Heart left ventricle (tissue), 16 donors: ENCODE measurements around the gene CTNND1. TPM values are rescaled to one million over a fixed set of nuclear protein-coding genes. Genes with fewer than 3 reads are reported as not detected.

Experiments
- ATAC-seq, 4 donors: fragments of 200-7000 bp; cut with Tn5 transposase; one replicate each; pipeline ENCODE4 v1.9.1; 2020 to 2022; ENCODE audit warnings: moderate library complexity in 4 of 4, mild to moderate bottlenecking in 3 of 4, moderate number of reproducible peaks in 1 of 4
- DNase-seq, 5 donors: peaks; one replicate each; pipeline ENCODE4 v3.0.0-alpha.2; 2020
- H3K27ac ChIP-seq, 12 donors: fragments of 200-600 bp; sonication (generic) in 4 of 12; one replicate each; pipeline versions ENCODE4 v1.5.0 to v1.8.0; 2016 to 2022; ENCODE audit warnings: mild to moderate bottlenecking in 2 of 12
- H3K27me3 ChIP-seq, 9 donors: fragments of 200-600 bp; sonication (generic) in 2 of 9; one replicate each; pipeline versions ENCODE4 v1.5.1 to v1.8.0; 2016 to 2022; ENCODE audit warnings: mild to moderate bottlenecking in 3 of 9
- H3K36me3 ChIP-seq, 9 donors: fragments of 200-600 bp; sonication (generic) in 2 of 9; one replicate each; pipeline versions ENCODE4 v1.5.0 to v1.8.0; 2018 to 2022; ENCODE audit warnings: mild to moderate bottlenecking in 2 of 9
- H3K4me1 ChIP-seq, 12 donors: fragments of 200-600 bp; sonication (generic) in 4 of 12; one replicate each; pipeline versions ENCODE4 v1.5.0 to v1.8.0; 2016 to 2022; ENCODE audit warnings: mild to moderate bottlenecking in 3 of 12
- H3K4me3 ChIP-seq, 12 donors: fragments of 200-600 bp; sonication (generic) in 4 of 12; one replicate each; pipeline versions ENCODE4 v1.5.0 to v1.8.0; 2017 to 2022; ENCODE audit warnings: mild to moderate bottlenecking in 9 of 12, moderate library complexity in 4 of 12
- H3K9me3 ChIP-seq, 12 donors: fragments of 200-600 bp; sonication (generic) in 4 of 12; one replicate each; pipeline versions ENCODE4 v1.5.0 to v1.8.0; 2016 to 2022; ENCODE audit warnings: mild to moderate bottlenecking in 1 of 12
- POLR2A ChIP-seq, 2 donors: fragments of 450-650 bp; IDR thresholded peaks; one replicate each; pipeline ENCODE4 v1.6.1; 2017; ENCODE audit warnings: antibody characterized with exemption in 2 of 2, mild to moderate bottlenecking in 2 of 2, moderate library complexity in 2 of 2
- WGBS, 4 donors: extraction: QIAGEN DNeasy Blood & Tissue Kit in 2 of 4; methylation state at CpG; one replicate each; pipeline versions ENCODE4 v1.1.5 to v1.1.7; 2013 to 2018; 5-methylcytosine and 5-hydroxymethylcytosine counted together
- intact Hi-C, 10 donors: fragments of 100-400 bp; cut with DNase I; formaldehyde crosslinking; loops; one replicate each; pipeline versions ENCODE4 v1.11.1 to v1.14.2; 2022
- polyA plus RNA-seq, 2 donors: library from polyadenylated mRNA; stranded (reverse); fragments of 200-250 nt; gene quantifications; one replicate each; pipeline ENCODE4 v1.2.3, GENCODE V29; 2013
- total RNA-seq, 9 donors: library from RNA; depleted of rRNA in 2 of 9; stranded (reverse); fragments of >200 nt in 2 of 9; fragmentation: NEBNext Ultra II Directional in 3 of 9; extraction: Animal tissue kit (Norgen Biotek cat#: 25700) in 3 of 9; gene quantifications; one replicate each; pipeline versions ENCODE4 v1.1.0 to v1.2.4, GENCODE V29; 2016 to 2023
- TF ChIP-seq, protein P1 (sequence below), 12 donors: fragments of 200-600 bp; sonication (generic) in 4 of 12; IDR thresholded peaks; one replicate each; pipeline versions ENCODE4 v1.5.0 to v1.8.0; 2018 to 2022; ENCODE audit warnings: antibody characterized with exemption in 12 of 12, mild to moderate bottlenecking in 5 of 12
- donor health status: ischemic (EF 13 %, LVEDD 7.1; RV severe dilation, severe dysfunction).
- donor health status: healthy with polysubstance abuse.
- donor health status: DM: no; HTN: yes; CAD: no.
- donor health status: DM: no; HTN: no; CAD: no.
- donor health status: ischemic (EF 25% LVEDD 6.9; RV normal size, moderate dysfunction).
- donor health status: ischemic (EF 25% LVEDD 5.7; RV mildly dilated, moderate dysfunction).
- donor health status: healthy.
- donor health status: DM: yes; HTN: yes; CAD: no.
- donor health status: ischemic (EF 35%, LVEDD 5.7; RV mildly dilated, moderate dysfunction).
- donor health status: nonischemic (EF 11% LVEDD 7.7; RV severe dilation, severe dysfunction).
- donor health status: DM: yes; HTN: yes; CAD: no.
- donor health status: PGD.
- donor health status: ischemic (EF 29% LVEDD 5.4; RV normal size, mild dysfunction).
- donor health status: nonischemic (EF 23%, LVEDD 6.1; RV moderate dilation, normal function).

CTNND1 gene
- total and polyA plus RNA-seq, 11 donors = 19.7 to 105 (median 58.6) TPM

DNA sequence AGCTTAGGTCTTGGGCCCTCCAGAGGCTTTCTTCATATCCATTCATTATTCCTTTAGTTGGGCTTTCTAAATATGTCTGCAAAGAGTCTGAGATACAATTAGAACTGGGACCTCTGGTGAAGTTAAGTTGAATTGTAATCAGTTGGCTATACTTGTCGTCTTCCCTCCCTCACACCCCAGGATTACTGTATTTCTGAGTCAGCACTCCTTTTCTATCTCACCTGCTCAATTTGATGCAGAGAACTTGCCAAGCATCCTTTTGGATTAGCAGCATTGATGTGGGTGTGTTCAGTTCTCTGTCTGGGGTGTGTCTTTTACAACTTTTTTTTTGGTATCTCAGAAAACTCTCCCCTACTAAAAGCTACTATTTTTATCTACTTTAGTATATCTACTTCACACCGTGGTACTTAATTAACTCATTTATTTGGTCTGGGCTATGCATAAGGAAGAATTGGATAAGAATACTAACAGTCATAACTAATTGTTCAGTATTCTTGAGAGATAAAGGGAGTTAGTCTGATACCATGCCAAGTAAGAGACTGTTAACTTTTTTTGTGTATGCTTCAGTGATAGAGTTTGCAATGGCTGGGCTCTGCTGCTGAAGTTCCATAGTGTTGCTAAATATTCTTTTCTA, 15.1 kb downstream of the CTNND1 start:
- H3K36me3 ChIP-seq = no peaks in the 10 kb centered on the region
- H3K4me3 ChIP-seq = peak overlapping the region in 9 of 12 donors; percentile 13 to 51 (median 23)
- 5 to 16% (median 9%) methylated on average over 2 of the region's 2 CpGs for WGBS, 4 donors
- peaks cover 27 to 100% (median 97%) of the 10 kb centered on the region in 12 donors for H3K4me1 ChIP-seq
- intact Hi-C loops = loop anchor here in 2 of 10 donors (2.0 to 10.0 kb wide), 2 partner anchors 14 to 248 kb away; partner anchors contain the start of gene OR9Q1 (in 1 of the 2)
- peak overlapping the region; percentile 77 to 97 (median 91) for H3K27ac ChIP-seq
- H3K9me3 ChIP-seq = no peaks in the 10 kb centered on the region
- DNase-seq = no peak
- no peak for ATAC-seq
- no peak for TF ChIP-seq POLR2A (IDR thresholded peaks at IDR 0.05)
- TF ChIP-seq, protein P1, sequence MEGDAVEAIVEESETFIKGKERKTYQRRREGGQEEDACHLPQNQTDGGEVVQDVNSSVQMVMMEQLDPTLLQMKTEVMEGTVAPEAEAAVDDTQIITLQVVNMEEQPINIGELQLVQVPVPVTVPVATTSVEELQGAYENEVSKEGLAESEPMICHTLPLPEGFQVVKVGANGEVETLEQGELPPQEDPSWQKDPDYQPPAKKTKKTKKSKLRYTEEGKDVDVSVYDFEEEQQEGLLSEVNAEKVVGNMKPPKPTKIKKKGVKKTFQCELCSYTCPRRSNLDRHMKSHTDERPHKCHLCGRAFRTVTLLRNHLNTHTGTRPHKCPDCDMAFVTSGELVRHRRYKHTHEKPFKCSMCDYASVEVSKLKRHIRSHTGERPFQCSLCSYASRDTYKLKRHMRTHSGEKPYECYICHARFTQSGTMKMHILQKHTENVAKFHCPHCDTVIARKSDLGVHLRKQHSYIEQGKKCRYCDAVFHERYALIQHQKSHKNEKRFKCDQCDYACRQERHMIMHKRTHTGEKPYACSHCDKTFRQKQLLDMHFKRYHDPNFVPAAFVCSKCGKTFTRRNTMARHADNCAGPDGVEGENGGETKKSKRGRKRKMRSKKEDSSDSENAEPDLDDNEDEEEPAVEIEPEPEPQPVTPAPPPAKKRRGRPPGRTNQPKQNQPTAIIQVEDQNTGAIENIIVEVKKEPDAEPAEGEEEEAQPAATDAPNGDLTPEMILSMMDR (IDR thresholded peaks at IDR 0.05) = no peak
- no peaks in the 10 kb centered on the region for H3K27me3 ChIP-seq

DNA sequence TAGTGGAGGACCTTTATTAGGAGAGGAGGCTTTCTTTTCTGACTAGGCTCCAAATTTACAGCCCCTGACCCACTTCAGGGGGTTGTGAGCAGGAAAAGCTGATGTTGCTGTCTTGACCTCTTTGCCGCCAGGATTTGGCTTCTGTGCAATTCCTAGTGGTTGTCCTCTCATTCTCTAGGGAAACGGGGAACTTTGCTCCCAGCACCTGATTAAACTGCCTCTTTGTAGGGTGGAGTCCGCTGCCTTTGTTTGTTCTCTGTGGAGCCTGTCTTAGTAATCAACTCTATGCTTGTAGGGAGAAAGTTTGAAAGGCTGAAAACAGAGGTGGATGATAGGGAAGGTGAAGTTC, 16.3 kb downstream of the CTNND1 start:
- Histone ChIP-seq H3K4me1 (peaks cover 28 to 100% (median 97%) of the 10 kb centered on the region in 12 donors), H3K27ac (peak overlapping the region; percentile 77 to 97 (median 91)), H3K4me3 (peak overlapping the region in 11 of 12 donors; percentile 7 to 51 (median 23)), H3K27me3 (no peaks in the 10 kb centered on the region), H3K9me3 (no peaks in the 10 kb centered on the region), H3K36me3 (no peaks in the 10 kb centered on the region)
- WGBS, 4 donors = 2 to 15% (median 11%) methylated on average over 3 of the region's 3 CpGs
- peak in 2 of 5 donors; percentile 35 to 50 for DNase-seq
- intact Hi-C loops = loop anchor here in 4 of 10 donors (2.0 to 10.0 kb wide), 3 partner anchors 15 to 247 kb away; partner anchors contain the start of gene OR9Q1 (in 1 of the 4)
- no peak for TF ChIP-seq POLR2A (IDR thresholded peaks at IDR 0.05)
- TF ChIP-seq, protein P1 (IDR thresholded peaks at IDR 0.05) = no peak
- ATAC-seq = peak; percentile 9 to 45 (median 12)

DNA sequence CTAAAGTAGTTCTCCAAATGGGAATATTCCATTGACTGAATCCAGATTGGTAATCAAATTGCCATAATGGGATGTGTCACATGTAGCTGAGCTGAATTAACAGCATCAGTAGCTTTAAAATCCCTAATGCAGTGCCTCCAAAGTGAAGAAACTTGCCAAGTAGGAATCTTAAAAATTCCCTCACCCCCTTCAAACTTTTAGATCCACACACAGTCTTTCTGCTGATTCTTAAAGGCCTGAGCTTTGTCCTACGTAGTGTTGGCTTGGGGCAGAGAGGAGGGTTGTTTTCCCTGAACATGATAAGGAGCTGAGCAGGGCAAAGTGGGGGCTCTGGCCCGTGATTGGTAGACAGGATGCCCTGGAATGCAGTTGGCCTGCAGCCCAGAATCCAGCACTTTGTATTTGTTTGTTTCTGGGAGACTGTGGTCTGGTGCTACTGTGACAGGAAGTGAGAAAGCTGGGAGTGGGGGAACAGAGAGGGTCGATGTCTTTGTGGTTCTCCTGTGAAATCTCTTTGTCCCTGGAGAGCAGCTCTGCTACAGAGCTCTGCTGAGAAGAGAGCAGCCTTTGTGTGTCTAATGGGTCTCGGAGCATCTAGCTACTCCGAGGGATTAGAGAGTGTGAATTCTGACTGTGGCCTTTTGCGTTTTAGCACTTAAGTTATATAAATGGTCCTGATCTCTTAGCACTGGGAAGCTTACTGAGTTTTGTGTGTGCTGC, 16.9 kb downstream of the CTNND1 start:
- Histone ChIP-seq H3K9me3 (no peaks in the 10 kb centered on the region), H3K27ac (peak overlapping the region; percentile 77 to 97 (median 91)), H3K36me3 (no peaks in the 10 kb centered on the region), H3K4me3 (peak overlapping the region in 11 of 12 donors; percentile 7 to 51 (median 23)), H3K27me3 (no peaks in the 10 kb centered on the region), H3K4me1 (peaks cover 28 to 100% (median 96%) of the 10 kb centered on the region in 12 donors)
- intact Hi-C loops = loop anchor here in 3 of 10 donors (2.0 to 10.0 kb wide), 3 partner anchors 14 to 246 kb away; partner anchors contain the start of gene OR9Q1 (in 1 of the 3)
- peak; percentile 91 to 97 (median 94) for DNase-seq
- WGBS, 4 donors = 0 to 8% (median 3%) methylated on average over 6 of the region's 6 CpGs
- ATAC-seq = peak; percentile 90 to 94 (median 92)
- TF ChIP-seq POLR2A (IDR thresholded peaks at IDR 0.05) = peak in 1 of 2 donors; percentile 45
- TF ChIP-seq, protein P1 (IDR thresholded peaks at IDR 0.05) = no peak

DNA sequence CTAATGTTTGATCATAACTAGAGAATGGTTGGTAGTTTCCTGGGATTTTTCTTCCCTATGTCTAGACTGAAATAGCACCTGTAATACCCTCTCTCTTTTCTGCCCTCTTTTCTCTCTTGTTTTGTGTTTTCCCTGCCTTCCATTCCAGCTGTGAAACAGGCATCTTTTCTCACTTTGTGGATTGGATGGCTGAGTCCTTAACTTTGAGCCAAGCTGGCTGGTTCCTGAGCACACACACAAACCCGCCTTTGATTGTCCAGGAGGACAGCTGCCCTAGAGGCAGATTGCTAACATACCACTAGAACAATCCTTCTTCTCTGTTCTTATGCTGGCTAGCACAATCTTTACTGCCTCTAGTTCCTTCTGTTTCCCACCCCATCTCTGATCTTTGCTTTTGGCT, 17.7 kb downstream of the CTNND1 start:
- H3K36me3 ChIP-seq = no peaks in the 10 kb centered on the region
- DNase-seq (peak in 4 of 5 donors; percentile 31 to 58 (median 40)), ATAC-seq (peak; percentile 52 to 62 (median 58))
- H3K27me3 ChIP-seq = no peaks in the 10 kb centered on the region
- peak overlapping the region in 9 of 12 donors; percentile 20 to 51 (median 29) for H3K4me3 ChIP-seq
- intact Hi-C loops = loop anchor here in 3 of 10 donors (2.0 to 10.0 kb wide), 3 partner anchors 14 to 246 kb away; partner anchors contain the start of gene OR9Q1 (in 1 of the 3)
- no peak for TF ChIP-seq POLR2A (IDR thresholded peaks at IDR 0.05)
- TF ChIP-seq, protein P1 (IDR thresholded peaks at IDR 0.05) = peak in 1 of 12 donors; percentile 15
- peaks cover 28 to 100% (median 94%) of the 10 kb centered on the region in 12 donors for H3K4me1 ChIP-seq
- H3K9me3 ChIP-seq = no peaks in the 10 kb centered on the region
- peak overlapping the region; percentile 77 to 97 (median 91) for H3K27ac ChIP-seq
- 0 to 9% (median 7%) methylated on average over 1 of the region's 1 CpG for WGBS, 4 donors
